ENCODE measurements around the gene TRPC4AP.

The TRPC4AP gene

DNA sequence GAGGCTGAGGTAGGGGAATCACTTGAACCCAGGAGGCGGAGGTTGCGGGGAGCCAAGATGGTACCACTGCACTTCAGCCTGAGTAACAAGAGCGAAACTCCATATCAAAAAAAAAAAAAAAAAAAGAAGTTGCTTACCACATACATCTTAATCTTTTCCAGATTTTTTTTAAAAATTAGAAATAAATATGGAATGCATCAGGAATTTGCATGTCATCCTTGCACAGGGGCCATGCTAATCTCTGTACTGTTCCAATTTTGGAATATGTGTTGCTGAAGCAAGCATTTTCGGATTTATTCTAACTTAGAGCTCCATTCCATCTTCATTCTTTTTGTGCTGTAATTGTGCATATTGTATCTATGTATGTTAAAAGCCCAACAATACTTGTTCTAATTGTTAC is 62.5 kb downstream of the TRPC4AP start:
- peaks cover 20% of the 10 kb centered on the region for H3K36me3 ChIP-seq (replicated peaks)
- in situ Hi-C loops (cut with MboI; ENCODE audit: low sequenced_read_pairs), result no loop called here
- no peaks in the 10 kb centered on the region for H3K4me1 ChIP-seq
- H3K27me3 ChIP-seq (ENCODE audit: low read depth), result no peaks in the 10 kb centered on the region
- DNase-seq (ENCODE audit: low spot score in 2 of 2), result no peak
- H3K9me3 ChIP-seq, result no peaks in the 10 kb centered on the region
- no peak overlapping the region for H3K4me3 ChIP-seq

- peaks cover 7% of the 10 kb centered on the region for H3K36me3 ChIP-seq (replicated peaks)
- DNase-seq (ENCODE audit: low spot score in 2 of 2), result no peak
Measured at GRCh38 chr20:35027301-35027700, 65.3 kb downstream of the TRPC4AP start.

DNA sequence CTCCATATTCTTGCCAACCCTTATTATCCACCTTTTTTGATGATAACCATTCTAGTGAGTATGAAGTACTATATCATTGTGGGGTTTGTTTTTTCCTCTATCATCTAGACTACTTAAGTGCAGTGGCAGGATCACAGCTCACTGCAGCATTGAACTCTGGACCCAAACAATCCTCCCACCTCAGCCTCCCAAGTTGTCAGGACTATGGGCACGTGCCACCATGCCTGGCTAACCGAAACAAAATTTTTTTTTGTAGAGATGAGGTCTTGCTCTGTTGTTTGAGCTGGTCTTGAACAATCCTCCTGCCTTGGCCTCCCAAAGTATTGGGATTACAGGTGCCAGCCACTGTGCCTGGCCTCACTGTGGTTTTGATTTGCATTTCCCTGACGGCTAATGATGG is 67.5 kb downstream of the TRPC4AP start:
- DNase-seq (ENCODE audit: low spot score in 2 of 2), result no peak
- no peaks in the 10 kb centered on the region for H3K27me3 ChIP-seq (ENCODE audit: low read depth)
- no peak overlapping the region for H3K4me3 ChIP-seq
- no peaks in the 10 kb centered on the region for H3K4me1 ChIP-seq
- in situ Hi-C loops (cut with MboI; ENCODE audit: low sequenced_read_pairs), result no loop called here
- peaks cover 12% of the 10 kb centered on the region for H3K36me3 ChIP-seq (replicated peaks)
- no peaks in the 10 kb centered on the region for H3K9me3 ChIP-seq

More at GRCh38 chr20:35027301-35027700, 65.3 kb downstream of the TRPC4AP start:
- Histone ChIP-seq H3K9me3 (no peaks in the 10 kb centered on the region), H3K4me1 (no peaks in the 10 kb centered on the region), H3K27me3 (ENCODE audit: low read depth) (no peaks in the 10 kb centered on the region), H3K4me3 (no peak overlapping the region)
- in situ Hi-C loops (cut with MboI; ENCODE audit: low sequenced_read_pairs), result no loop called here

GRCh38 chr20:35023624-35024023 is 69.0 kb downstream of the TRPC4AP start:
- Histone ChIP-seq H3K4me3 (no peak overlapping the region), H3K4me1 (no peaks in the 10 kb centered on the region), H3K36me3 (replicated peaks) (peaks cover 12% of the 10 kb centered on the region), H3K9me3 (no peaks in the 10 kb centered on the region), H3K27me3 (ENCODE audit: low read depth) (no peaks in the 10 kb centered on the region)
- in situ Hi-C loops (cut with MboI; ENCODE audit: low sequenced_read_pairs), result no loop called here
- no peak for DNase-seq (ENCODE audit: low spot score in 2 of 2)

- no peaks in the 10 kb centered on the region for H3K27me3 ChIP-seq (ENCODE audit: low read depth)
- DNase-seq (ENCODE audit: low spot score in 2 of 2), result no peak
- no peaks in the 10 kb centered on the region for H3K9me3 ChIP-seq
- in situ Hi-C loops (cut with MboI; ENCODE audit: low sequenced_read_pairs), result no loop called here
- no peak overlapping the region for H3K4me3 ChIP-seq
- no peaks in the 10 kb centered on the region for H3K4me1 ChIP-seq
- H3K36me3 ChIP-seq (replicated peaks), result peaks cover 16% of the 10 kb centered on the region
Measured at GRCh38 chr20:35021831-35022230, 70.8 kb downstream of the TRPC4AP start.

DNA sequence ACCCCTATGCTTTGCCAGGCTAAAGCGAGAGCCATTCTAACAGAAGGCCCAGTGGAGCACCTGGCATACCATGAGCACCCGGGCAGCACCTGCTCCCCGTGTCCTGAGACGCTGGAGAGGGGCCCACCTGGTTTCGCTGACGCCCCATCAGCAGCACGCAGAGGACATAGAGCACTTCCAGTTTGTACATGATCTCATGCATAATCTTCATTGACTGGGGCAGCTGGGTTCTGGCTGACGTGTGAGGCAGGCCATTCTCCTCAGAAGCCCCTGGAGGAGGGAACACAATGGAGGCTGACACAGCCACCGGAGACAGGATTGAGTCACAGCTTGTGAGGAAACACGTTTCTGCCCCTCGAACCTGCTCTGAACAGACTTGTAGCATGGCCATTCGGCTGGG is 71.5 kb downstream of the TRPC4AP start:
- H3K4me1 ChIP-seq, result no peaks in the 10 kb centered on the region
- no peaks in the 10 kb centered on the region for H3K27me3 ChIP-seq (ENCODE audit: low read depth)
- in situ Hi-C loops (cut with MboI; ENCODE audit: low sequenced_read_pairs), result no loop called here
- H3K4me3 ChIP-seq, result no peak overlapping the region
- DNase-seq (ENCODE audit: low spot score in 2 of 2), result no peak
- peaks cover 19% of the 10 kb centered on the region for H3K36me3 ChIP-seq (replicated peaks)
- H3K9me3 ChIP-seq, result no peaks in the 10 kb centered on the region

GRCh38 chr20:35020108-35020928 is 72.3 kb downstream of the TRPC4AP start:
- Histone ChIP-seq H3K4me3 (no peak overlapping the region), H3K9me3 (no peaks in the 10 kb centered on the region), H3K27me3 (ENCODE audit: low read depth) (no peaks in the 10 kb centered on the region), H3K36me3 (replicated peaks) (peaks cover 26% of the 10 kb centered on the region), H3K4me1 (no peaks in the 10 kb centered on the region)
- DNase-seq (ENCODE audit: low spot score in 2 of 2), result no peak
- in situ Hi-C loops (cut with MboI; ENCODE audit: low sequenced_read_pairs), result no loop called here

DNA sequence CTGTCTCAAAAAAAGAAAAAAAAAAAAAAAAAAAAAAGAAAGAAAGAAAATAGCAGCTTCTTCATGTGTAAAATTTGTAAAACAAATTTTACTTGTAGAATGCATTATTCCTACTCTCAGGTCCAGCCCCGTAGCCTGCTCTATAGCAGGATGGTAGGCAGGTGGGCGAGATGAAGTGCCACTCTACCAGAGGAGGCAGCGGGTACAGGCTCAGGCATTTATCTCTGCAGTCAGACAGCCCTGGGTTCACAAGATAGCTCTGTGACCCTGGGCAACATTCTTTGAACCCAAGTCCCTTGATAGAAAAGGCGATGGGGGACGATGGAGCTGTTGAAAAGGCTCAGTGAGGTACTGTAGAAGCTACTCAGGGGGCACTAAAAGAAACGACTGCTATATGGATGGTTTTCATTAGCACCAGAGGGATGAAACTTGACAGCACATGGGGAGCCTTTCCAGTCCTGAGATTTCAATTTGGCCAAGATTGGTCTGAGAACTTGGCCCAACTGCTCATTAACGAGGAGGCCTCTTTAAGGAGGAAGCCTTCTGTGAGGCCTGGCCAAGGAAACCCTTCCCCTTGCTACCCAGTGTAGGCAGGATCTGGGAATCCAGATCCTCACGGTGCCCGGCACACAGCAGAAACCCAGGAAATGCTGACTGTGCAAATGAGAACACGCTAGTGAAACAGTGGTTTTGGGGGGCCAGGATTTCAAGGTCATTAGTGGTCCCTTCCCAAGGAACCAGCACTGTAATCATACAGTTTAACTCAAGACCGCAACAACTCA is 73.8 kb downstream of the TRPC4AP start:
- no peak for DNase-seq (ENCODE audit: low spot score in 2 of 2)
- Histone ChIP-seq H3K4me1 (no peaks in the 10 kb centered on the region), H3K36me3 (replicated peaks) (peaks cover 26% of the 10 kb centered on the region), H3K27me3 (ENCODE audit: low read depth) (no peaks in the 10 kb centered on the region), H3K9me3 (no peaks in the 10 kb centered on the region), H3K4me3 (no peak overlapping the region)
- in situ Hi-C loops (cut with MboI; ENCODE audit: low sequenced_read_pairs), result no loop called here

DNA sequence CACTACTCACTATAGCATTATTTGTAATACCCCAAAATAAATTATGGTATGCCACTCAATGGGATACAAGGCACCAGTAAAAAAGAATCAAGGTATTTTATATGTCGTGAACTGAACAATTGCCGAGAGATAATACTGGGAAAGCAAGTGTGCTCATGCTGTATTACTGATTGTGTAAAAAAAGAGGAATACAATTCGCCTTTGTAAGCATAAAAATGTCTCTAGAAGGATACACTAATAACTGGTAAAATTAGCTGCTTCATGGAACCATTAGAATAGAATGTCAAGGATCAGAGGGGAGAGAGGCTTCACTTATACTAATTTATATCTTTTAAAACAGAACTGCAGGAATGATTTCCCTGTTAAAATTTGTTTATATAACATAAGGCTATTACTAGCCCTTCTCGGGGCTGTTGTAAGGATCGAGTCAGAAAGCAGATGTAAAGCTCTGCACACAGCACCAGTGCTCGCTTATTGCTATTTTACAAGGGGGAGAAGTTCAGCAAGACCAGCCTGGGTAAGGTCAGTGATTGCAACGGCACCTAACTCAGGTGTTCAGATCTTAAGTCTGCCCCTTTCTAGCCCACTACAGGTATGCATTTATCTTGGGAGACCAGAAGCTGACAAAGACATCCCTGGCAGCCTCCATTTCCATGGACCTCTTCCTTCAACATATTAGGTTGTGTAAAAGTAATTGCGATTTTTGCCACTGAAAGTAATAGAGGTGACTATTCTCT is 75.3 kb downstream of the TRPC4AP start:
- Histone ChIP-seq H3K36me3 (replicated peaks) (peaks cover 35% of the 10 kb centered on the region), H3K27me3 (ENCODE audit: low read depth) (no peaks in the 10 kb centered on the region), H3K4me3 (no peak overlapping the region), H3K4me1 (no peaks in the 10 kb centered on the region), H3K9me3 (no peaks in the 10 kb centered on the region)
- in situ Hi-C loops (cut with MboI; ENCODE audit: low sequenced_read_pairs), result no loop called here
- DNase-seq (ENCODE audit: low spot score in 2 of 2), result no peak

DNA sequence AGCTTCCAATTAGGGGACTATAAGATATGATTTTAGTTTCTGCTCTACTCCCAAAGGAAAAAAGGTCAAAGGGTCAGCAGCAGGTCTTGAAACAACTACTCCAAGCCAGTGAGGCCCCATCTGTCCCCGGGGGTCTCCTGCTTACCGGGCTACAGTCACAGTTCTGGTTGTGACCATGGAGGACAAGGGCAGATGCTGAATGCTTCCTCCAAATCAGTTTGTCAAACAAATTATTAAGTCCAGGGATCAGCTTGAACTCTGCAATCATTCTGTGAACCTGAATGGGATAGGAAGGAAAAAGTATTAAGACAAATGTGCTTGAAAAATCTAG is 76.8 kb downstream of the TRPC4AP start:
- Histone ChIP-seq H3K9me3 (no peaks in the 10 kb centered on the region), H3K27me3 (ENCODE audit: low read depth) (no peaks in the 10 kb centered on the region), H3K36me3 (replicated peaks) (peaks cover 45% of the 10 kb centered on the region), H3K4me1 (no peaks in the 10 kb centered on the region), H3K4me3 (no peak overlapping the region)
- in situ Hi-C loops (cut with MboI; ENCODE audit: low sequenced_read_pairs), result no loop called here
- no peak for DNase-seq (ENCODE audit: low spot score in 2 of 2)

DNA sequence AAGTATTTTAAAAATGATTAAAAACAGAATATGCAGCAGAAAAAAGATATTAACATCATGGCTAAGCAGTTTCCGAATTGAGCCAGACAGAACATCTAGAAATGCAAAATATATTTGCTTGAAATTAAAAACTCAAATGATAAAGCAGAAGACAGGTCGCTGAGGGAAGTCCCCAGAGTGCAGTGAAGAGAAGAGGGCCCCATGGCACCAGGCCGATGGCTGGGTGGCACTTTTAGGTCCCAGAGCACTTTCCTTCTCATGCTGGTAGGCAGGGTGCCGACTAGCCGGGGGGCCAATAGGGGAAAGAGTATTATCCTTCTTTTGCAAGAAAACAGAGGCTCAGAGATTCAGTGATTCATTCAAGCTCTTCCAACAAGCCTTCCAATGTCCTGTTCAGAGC is 78.1 kb downstream of the TRPC4AP start:
- peaks cover 52% of the 10 kb centered on the region for H3K36me3 ChIP-seq (replicated peaks)
- H3K4me3 ChIP-seq, result no peak overlapping the region
- no peaks in the 10 kb centered on the region for H3K27me3 ChIP-seq (ENCODE audit: low read depth)
- no peak for DNase-seq (ENCODE audit: low spot score in 2 of 2)
- no peaks in the 10 kb centered on the region for H3K4me1 ChIP-seq
- in situ Hi-C loops (cut with MboI; ENCODE audit: low sequenced_read_pairs), result no loop called here
- no peaks in the 10 kb centered on the region for H3K9me3 ChIP-seq

DNA sequence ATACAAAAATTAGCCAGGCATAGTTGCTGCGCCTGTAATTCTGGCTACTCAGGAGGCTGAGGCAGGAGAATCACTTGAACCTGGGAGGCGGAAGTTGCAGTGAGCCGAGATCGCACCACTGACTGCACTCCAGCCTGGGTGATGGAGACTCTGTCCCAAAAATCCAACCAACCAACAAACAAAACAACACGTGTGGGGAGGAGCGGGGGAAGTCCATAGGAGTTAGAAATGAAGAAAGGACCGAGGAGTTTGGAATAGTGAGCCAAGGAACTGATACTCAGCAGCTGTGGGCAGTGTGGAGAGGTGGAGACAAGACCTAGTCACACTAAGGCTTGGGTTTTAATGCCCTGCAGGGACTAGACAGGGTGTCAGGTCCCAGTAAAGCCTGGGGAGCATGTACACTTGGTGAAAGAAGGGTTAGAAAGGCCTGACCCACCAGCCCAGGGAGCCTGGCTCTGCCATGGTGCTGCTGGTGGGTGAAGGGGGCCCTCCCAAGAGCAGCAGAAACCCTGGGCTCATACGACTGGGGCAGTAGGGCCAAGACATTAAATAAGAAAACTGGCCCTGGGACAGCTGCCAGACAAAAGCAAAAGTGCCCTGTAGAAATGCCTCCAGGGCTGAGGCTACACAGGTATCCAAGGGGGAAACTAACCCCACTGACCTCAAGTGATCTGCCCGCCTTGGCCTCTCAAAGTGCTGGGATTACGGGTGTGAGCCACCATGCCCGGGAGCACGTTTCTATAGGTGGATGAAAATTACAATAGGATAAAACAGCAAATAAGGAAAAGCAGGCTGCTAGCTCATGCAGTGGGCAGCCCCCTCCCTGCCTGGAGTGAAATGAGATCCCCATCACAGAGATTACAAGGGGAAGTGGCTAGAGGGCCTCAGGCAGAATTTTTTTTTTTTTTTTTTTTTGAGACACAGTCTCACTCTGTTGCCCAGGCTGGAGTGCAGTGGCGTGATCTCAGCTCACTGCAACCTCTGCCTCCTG is 78.9 kb downstream of the TRPC4AP start:
- DNase-seq (ENCODE audit: low spot score in 2 of 2), result no peak
- Histone ChIP-seq H3K4me3 (no peak overlapping the region), H3K4me1 (no peaks in the 10 kb centered on the region), H3K36me3 (replicated peaks) (peaks cover 61% of the 10 kb centered on the region), H3K27me3 (ENCODE audit: low read depth) (no peaks in the 10 kb centered on the region), H3K9me3 (no peaks in the 10 kb centered on the region)
- in situ Hi-C loops (cut with MboI; ENCODE audit: low sequenced_read_pairs), result no loop called here

Measured in HAP-1 (cell line).